Measurements from ENCODE around the gene ZNF689.
"Not testable (repeated sequence)": the region's sequence is repeated elsewhere in the genome, so short reads cannot be mapped to it uniquely, and the experiment has no call there.

ZNF689 gene

DNA sequence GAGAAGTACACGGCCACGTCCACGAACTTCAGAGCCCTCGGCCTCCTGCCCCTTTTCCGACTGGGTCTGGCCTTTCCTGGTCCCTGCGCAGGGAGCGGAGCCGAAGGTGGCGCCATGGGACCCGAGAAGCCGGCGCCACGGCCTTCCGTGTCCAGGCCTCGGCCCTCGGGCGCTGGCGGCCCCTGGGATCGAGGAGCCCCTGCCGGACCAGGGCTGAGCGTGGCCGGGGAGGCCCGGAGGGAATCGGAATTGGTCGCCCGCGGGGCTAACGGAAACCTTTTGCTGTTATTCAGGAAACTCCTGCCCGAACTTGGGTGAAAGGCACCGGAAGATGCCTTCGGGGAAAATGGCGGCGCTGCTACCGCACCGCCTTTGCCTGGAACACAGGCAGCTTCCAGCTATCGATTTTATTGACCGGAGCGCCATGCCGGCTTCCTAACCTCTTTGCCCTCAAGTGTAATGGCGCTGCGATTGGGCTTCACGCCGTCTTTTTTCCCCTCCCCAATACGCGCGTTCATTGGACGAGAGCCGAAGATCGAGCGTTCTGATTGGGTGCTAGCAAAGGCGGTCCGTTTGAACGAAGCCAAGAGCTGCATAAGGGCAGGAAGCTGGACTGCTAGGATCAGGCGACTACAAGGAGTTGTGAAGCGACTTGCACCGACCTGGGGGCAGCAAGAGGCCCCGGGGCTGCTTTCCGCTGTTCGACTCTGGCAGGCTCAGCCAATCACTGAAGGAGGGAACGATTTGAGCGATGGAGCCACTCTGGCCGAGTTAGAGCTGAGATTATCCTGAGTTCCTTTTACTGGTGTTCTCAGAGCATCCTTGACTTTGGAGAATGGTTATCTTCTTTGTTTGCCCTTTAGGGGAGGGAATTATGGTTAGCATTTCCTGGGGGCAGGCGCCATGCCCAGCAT, at the start of gene ZNF689:
Gene ZNF689 (minus strand): TSS at position 464 of the 914 bp plus-strand sequence. CDS start 348 bp downstream, at position 116.
- DNase-seq = peak; percentile 90

DNA sequence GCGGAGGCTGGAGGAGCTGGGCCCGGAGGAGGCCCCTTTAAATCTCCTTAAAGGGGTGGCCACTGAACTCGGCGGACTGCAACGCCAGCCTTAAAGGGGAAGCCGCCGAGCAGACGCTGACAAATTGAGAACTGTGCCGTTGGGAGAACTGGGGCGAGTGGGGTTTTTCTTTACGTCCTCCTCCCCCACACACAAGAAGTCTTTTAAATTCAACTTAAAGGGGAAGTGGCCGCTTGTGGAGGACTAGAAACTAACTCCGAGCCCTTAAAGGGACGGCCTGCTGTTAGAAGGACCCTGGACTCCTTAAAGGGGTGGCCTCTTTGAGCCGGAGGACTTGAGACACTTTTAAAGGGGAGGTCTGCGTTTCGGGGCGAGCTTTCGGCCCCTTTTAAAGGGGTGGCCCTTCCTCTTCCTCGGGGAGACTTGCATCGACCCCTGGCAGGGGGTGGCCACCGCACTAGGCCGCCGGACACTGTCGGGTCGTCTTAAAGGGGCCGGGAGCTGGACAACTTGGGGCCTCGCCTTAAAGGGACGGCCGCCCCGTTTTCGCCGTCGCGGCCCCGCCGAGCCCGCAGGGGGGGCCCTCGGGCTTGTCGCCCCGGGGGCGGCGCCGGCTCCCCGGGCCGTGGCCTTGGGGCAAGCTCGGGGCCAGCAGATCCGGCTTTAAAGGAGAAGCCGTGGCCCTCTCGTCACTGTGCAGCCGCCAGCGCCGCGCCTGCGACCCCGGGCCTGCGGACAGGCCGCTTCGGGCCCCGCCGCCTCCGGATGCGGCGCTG, 48.7 kb upstream of the ZNF689 start:
- DNase-seq = peak; percentile 98

DNA sequence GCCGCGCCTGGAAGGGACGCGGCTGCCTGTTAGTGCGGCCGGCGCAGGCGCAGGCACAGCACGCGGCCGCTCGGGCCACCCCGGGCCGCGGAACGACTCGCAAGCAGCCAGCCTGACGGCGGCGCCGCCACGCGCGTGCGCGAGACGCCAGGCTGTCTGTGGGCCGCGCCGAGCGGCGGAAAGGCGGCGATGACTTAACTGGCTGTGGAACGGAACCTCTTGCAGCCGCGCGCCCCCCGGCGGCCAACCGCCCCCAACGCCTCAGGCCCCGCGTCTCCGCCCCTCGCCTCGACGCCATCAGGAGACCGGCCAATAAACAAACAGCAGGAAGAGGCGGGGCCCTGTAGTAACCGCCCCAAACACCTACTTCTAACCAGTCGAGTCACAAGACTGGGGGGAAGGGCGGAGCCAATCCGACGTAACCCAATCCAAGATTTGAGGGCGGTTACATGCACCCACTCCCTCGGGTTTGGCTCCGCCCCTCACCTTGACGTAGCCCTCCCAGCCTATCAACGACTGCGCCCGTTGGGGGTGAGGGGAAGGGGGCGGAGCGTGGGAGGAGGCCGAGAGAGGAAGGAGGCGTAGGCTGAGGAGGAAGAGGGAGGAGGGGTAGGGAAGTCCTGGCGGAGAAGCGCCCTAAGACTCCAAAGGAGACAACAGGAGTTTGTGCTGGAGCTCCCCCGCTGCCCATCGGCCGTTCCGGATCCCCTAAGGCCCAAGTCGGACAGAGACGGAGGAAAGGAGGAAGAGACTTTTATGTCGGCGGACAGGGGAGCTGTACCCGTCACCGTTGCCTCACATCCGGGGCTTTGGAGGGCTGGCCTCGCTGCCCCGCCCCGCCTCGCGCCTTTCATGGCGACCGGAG, 47.9 kb upstream of the ZNF689 start, which contains the start of gene FBRS:
Gene FBRS (plus strand): TSS at position 566 of the 865 bp plus-strand sequence. CDS start 1,088 bp downstream, outside the sequence.
- peak; percentile 99 for DNase-seq

GRCh38 chr16:30656974-30657865, 47.0 kb upstream of the ZNF689 start:
- DNase-seq = no peak

DNA sequence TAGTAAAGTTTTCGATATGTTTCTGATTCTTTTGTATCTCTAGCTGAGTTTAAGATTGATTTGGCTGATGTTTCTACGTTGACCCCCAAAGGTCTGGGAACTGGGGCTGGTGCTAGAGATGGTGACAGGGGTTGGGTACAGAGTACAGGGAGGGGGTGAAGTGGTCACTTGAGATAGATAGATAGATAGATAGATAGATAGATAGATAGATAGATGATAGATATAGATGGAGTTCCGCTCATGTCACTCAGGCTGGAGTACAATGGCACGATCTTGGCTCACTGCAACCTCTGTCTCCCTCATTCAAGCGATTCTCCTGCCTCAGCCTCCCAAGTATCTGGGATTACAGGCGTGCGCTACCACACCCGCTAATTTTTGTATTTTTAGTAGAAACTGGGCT, 46.2 kb upstream of the ZNF689 start:
- no peak for DNase-seq

DNA sequence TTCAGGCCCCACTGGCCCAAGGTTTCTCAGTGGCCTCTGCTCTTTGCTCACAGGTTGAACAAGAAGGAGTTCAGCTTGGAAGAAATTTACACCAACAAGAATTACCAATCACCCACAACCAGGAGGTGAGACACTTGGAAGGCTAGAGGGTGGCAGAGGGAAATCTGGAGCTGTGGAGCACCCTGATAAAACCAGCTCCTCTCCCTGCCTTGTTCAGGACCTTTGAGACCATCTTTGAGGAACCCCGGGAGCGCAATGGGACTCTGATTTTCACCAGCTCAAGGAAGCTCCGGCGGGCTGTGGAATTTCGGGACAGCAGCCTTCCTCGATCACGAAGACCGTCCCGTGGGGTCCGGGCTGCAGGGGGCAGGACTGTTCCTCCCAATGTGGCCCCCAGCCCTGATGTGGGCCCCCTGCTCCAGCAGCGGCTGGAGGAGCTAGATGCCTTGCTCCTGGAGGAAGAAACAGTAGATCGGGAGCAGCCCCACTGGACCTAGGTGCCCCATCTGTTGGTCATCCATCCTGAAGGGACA, 45.7 kb upstream of the ZNF689 start:
- no peak for DNase-seq

DNA sequence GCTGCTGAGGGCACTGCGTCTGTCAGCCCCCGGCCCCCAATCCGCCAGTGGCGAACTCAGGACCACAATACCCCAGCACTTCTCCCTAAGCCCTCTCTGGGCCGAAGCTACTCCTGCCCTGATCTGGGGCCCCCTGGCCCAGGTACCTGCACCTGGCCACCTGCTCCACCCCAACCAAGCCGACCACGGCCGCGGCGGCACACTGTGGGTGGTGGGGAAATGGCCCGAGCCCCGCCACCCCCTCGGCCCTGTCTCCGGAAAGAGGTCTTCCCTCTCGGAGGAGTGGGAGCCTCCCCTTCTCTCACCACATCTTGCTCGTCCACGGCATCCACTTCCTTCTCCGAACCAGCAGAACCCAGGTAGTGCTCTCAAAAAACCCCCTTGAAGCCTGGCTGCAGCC, 44.7 kb upstream of the ZNF689 start:
- DNase-seq = no peak

DNA sequence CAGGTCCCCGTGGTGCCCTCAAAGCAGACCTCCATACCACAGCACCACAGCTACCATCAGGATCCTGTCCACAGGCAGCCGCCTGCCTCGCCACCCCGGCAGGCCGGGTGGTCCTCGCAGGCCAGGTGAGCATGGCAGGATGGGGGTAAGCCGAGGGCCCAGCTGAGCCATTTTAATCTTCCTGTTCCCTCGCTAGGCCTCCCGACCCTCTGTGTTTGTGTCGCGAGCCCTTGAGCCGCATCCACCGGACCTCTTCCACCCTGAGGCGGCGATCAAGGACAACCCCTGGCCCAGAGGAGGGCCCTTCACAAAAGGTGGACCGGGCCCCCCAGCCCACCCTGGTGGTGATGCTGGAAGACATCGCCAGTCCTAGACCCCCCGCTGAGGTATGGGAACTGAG, 42.5 kb upstream of the ZNF689 start:
- DNase-seq = no peak

DNA sequence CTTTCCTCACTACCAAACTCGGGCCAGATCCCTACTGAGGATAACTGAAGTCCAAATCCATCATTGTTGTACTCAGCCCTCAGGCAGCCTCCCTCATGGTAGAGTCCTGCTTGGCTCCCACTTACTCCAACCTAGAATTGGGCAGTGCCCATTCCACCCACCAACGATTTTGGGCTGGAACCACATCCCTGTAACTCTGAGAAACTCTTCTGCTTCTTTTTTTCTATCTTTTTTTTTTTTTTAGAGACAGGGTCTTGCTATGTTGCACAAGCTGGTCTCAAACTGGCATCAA, 41.8 kb upstream of the ZNF689 start:
- DNase-seq = no peak

DNA sequence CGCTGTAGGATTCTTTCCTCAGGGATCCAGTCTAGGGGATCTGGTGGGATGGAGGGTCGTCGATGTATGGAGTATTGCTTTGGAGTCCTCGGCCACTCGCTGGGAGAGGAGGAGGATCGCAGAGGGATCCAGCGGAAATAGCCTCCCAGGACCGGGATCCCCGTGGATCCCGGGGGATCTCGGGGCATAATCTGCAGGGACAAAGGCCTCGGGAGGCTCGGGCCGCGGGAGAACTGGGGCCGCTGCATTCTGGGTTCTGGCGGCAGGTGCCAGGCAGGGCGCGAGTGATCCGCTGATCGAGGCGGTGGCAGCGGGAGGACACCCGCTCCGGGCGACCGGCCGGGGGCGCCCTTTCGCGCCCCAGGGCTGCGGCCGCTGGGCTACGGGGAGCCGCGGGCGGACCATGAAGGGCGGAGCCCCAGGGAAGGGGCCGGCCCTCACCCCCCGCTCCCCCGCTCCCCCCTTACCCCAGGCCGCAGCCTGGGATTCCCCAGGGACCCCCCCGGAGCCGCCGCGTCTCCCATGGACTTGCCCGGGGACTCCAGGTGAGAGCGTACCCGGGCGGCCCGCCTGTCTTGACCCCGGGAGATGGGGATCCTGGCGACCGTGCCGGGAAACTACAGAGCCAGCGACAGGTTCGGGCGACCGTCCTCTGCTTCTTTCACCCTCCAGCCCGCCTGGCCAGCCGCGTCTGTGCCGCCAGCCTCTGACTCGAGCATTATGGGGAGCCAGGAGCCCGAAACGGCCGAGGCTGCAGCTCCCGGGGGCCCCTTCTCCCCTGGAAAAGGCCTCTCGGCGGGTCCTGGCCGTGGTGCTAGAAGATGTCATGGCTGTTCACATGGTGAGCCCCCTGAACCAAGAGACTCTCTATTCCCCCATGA, 41.2 kb upstream of the ZNF689 start:
- peak; percentile 41 for DNase-seq

- peak; percentile 98 for DNase-seq
Measured at GRCh38 chr16:30650369-30651123, 40.4 kb upstream of the ZNF689 start, which contains the start of gene PRR14. PRR14 (plus strand) TSS chr16:30650960; CDS start chr16:30651646, 686 bp downstream.

DNA sequence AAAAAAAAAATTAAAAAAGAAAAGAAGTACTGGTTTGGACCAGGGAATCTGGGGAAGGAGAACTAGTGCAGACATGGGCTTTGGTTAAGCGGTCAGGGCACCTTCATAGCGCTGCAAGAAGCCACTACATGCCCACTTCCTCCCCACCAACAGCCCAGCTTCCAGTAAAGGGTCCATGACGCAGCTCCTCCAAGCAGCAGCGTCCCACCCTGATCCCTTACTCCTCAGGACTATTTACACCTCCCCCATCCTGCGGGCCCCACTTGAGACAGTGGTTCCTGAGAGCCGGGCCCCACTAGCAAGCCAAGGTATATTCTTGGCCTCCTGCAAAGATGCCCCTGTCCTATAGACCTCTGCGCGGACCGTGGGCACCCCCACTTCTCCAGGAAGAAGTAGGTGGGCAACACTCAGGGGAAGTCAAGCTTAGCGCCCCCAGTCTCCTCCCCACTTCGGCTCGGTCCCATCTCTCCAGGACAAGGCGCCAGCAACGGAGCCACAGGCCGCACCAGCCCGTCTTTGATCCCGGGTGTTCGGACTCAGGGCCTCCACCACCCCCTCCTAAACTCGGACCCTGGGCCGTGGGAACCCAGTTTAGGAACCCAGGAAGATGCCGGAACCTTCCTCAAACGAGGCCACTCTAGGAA, 39.7 kb upstream of the ZNF689 start:
- no peak for DNase-seq

- DNase-seq = no peak
Measured at GRCh38 chr16:30647274-30647571, 37.0 kb upstream of the ZNF689 start.

DNA sequence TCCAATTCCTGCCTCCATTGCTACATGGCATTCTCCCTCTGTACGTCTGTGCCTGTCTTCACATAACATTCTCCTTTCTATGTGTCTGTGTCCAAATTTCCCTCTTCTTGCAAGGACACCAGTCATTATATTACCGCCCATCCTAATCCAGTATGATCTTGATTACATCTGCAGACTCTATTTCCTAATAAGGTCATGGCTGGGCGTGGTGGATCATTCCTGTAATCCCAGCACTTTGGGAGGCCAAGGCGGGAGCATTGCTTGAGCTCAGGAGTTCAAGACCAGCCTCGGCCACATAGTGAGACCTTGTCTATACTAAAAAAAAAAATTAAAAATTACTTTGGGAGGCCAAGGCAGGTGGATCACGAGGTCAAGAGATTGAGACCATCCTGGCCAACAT, 35.5 kb upstream of the ZNF689 start:
- no peak for DNase-seq

DNA sequence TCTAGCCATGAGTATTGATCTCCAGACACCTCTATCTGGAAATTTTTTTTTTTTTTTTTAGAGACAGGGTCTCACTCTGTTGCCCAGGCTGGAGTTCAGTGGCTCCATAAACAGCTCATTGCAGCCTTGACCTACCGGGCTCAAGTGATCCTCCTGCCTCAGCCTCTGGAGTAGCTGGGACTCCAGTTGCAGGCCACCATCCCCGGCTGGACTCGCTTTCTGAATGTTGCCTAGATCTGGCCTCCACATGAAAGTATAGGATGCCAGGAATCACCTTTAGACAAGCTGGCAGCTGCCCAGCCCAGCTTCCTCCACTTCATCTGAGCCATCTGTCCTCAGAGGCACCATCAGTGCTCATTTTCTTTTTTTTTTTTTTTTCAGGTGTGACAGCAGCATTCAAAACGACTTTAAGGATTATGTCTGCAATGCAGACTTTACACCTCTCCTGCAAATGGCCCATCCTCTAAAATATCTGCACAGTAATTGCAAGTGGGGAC, 34.2 kb upstream of the ZNF689 start:
- no peak for DNase-seq

GRCh38 chr16:30641378-30641982, 31.3 kb upstream of the ZNF689 start:
- DNase-seq = no peak

DNA sequence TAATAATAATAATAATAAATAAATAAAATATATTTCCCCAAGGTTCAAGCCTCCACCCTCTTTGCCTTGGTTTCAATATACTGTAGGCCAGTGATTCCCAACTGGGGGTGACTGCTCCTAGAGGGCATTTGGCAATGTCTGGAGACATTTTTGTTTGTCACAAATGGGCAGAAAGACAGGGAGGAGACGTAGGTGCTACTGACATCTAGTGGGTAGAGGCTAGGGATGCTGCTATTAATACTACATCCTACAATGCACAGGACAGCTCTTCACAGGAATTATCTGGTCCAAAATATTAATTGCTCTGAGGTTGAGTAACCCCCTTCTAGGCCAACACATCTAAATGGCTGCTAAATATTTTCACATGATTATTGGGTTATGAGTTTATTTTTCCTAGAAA, 27.8 kb upstream of the ZNF689 start:
- no peak for DNase-seq

GRCh38 chr16:30637139-30637538, 26.9 kb upstream of the ZNF689 start:
- not testable (repeated sequence) for DNase-seq

- no peak for DNase-seq
Measured at GRCh38 chr16:30636599-30636998, 26.4 kb upstream of the ZNF689 start.
